Measurements from ENCODE around the gene OR10AD1. TPM values are rescaled to one million over a fixed set of nuclear protein-coding genes. Genes with fewer than 3 reads are reported as not detected.
A peak's percentile ranks its signal among the peaks of the same experiment; 100 is the strongest.

OR10AD1 gene
- total RNA-seq, 1 donor from 2014 or later: not detected

GRCh38 chr12:48165089-48165981, 37.8 kb downstream of the OR10AD1 start:
- ATAC-seq (peak; percentile 72 to 73), DNase-seq (no peak)
- Histone ChIP-seq H3K4me3 (no peak overlapping the region), H3K27ac (no peak overlapping the region), H3K4me1 (no peaks in the 10 kb centered on the region), H3K36me3 (no peaks in the 10 kb centered on the region), H3K9me3 (no peaks in the 10 kb centered on the region), H3K27me3 (ENCODE audit: low read depth) (peaks cover 4% of the 10 kb centered on the region)
- intact Hi-C loops (cut with DNase I): no loop called here
- peak; percentile 93 for TF ChIP-seq CTCF (IDR thresholded peaks at IDR 0.05)

GRCh38 chr12:48164451-48164850, 38.6 kb downstream of the OR10AD1 start:
- no peak for TF ChIP-seq CTCF (IDR thresholded peaks at IDR 0.05)
- Histone ChIP-seq H3K4me3 (no peak overlapping the region), H3K27me3 (ENCODE audit: low read depth) (peaks cover 4% of the 10 kb centered on the region), H3K4me1 (no peaks in the 10 kb centered on the region), H3K27ac (no peak overlapping the region), H3K36me3 (no peaks in the 10 kb centered on the region), H3K9me3 (no peaks in the 10 kb centered on the region)
- DNase-seq: no peak
- no peak for ATAC-seq
- intact Hi-C loops (cut with DNase I): no loop called here

- intact Hi-C loops (cut with DNase I): no loop called here
- no peak for ATAC-seq
- Histone ChIP-seq H3K9me3 (no peaks in the 10 kb centered on the region), H3K27me3 (ENCODE audit: low read depth) (peaks cover 4% of the 10 kb centered on the region), H3K4me1 (peaks cover under 1% of the 10 kb centered on the region), H3K4me3 (no peak overlapping the region), H3K27ac (no peak overlapping the region), H3K36me3 (no peaks in the 10 kb centered on the region)
- no peak for DNase-seq
- TF ChIP-seq CTCF (IDR thresholded peaks at IDR 0.05): no peak
Measured at GRCh38 chr12:48163150-48163747, 39.8 kb downstream of the OR10AD1 start.

GRCh38 chr12:48160807-48161206, 42.3 kb downstream of the OR10AD1 start:
- TF ChIP-seq CTCF (IDR thresholded peaks at IDR 0.05): no peak
- peaks cover 18% of the 10 kb centered on the region for H3K4me1 ChIP-seq
- ATAC-seq: no peak

GRCh38 chr12:48160046-48160445, 43.0 kb downstream of the OR10AD1 start:
- intact Hi-C loops (cut with DNase I): no loop called here
- TF ChIP-seq CTCF (IDR thresholded peaks at IDR 0.05): no peak

More at GRCh38 chr12:48160807-48161206, 42.3 kb downstream of the OR10AD1 start:
- Histone ChIP-seq H3K4me3 (no peak overlapping the region), H3K36me3 (no peaks in the 10 kb centered on the region), H3K27me3 (ENCODE audit: low read depth) (peaks cover 1% of the 10 kb centered on the region), H3K27ac (no peak overlapping the region), H3K9me3 (no peaks in the 10 kb centered on the region)
- no peak for DNase-seq
- intact Hi-C loops (cut with DNase I): no loop called here

More at GRCh38 chr12:48160046-48160445, 43.0 kb downstream of the OR10AD1 start:
- Histone ChIP-seq H3K4me3 (no peak overlapping the region), H3K4me1 (peaks cover 19% of the 10 kb centered on the region), H3K36me3 (no peaks in the 10 kb centered on the region), H3K9me3 (no peaks in the 10 kb centered on the region), H3K27ac (no peak overlapping the region), H3K27me3 (ENCODE audit: low read depth) (no peaks in the 10 kb centered on the region)
- no peak for ATAC-seq
- no peak for DNase-seq

Measured in lower lobe of right lung (tissue), 2 donors.